Measurements from ENCODE around the gene TUFM.

- TF ChIP-seq CTCF (IDR thresholded peaks at IDR 0.05) = no peak
- TF ChIP-seq POLR2A (IDR thresholded peaks at IDR 0.05) = no peak
- TF ChIP-seq POLR2AphosphoS5 (IDR thresholded peaks at IDR 0.05) = no peak
- no peak for TF ChIP-seq EP300 (IDR thresholded peaks at IDR 0.05)
Observed at GRCh38 chr16:28865722-28866453, 19.7 kb upstream of the TUFM start.

Data from suprapubic skin (tissue), 4 donors.